ENCODE data around the gene MCUB.
A peak's percentile ranks its signal among the peaks of the same experiment; 100 is the strongest.
"Not testable (repeated sequence)": the region's sequence is repeated elsewhere in the genome, so short reads cannot be mapped to it uniquely, and the experiment has no call there.

Gene MCUB, protein sequence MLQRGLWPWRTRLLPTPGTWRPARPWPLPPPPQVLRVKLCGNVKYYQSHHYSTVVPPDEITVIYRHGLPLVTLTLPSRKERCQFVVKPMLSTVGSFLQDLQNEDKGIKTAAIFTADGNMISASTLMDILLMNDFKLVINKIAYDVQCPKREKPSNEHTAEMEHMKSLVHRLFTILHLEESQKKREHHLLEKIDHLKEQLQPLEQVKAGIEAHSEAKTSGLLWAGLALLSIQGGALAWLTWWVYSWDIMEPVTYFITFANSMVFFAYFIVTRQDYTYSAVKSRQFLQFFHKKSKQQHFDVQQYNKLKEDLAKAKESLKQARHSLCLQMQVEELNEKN

DNA sequence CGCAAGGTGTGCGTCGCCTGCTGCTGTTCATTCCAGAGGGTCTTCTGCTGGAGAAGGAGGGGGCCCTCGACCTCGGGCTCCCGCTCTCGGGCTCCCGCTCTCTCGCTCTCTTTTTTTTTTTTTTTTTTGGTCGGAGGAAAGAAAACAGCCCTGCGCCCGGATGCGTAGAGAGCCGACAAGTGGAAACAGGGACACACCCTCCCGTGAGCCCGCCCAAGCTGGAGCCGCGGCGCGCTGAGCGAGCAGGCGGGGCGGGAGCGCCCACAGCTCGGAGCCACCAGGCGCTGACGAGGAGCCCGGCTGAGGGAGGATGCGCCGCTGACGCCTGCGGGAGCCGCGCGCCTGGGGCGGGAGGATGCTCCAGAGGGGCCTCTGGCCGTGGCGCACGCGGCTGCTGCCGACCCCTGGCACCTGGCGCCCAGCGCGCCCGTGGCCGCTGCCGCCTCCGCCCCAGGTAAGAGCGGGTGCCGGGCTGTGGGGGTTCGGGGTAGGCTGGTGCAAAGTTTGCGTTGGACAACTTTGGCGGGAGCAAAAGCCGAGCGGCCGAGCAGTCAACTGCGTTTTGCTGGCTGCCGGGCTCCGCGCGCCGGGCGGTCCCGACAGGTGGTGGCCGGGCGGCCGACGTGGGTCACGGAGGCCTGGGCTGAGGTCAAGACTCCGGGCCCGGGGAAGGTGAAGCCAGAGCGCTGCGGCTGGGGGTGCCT is at the start of gene MCUB:
Gene MCUB, plus strand, starts transcription at position 264 of the 704 bp plus-strand sequence. Its CDS starts 92 bp downstream, at position 356.
- TF ChIP-seq, protein P1, sequence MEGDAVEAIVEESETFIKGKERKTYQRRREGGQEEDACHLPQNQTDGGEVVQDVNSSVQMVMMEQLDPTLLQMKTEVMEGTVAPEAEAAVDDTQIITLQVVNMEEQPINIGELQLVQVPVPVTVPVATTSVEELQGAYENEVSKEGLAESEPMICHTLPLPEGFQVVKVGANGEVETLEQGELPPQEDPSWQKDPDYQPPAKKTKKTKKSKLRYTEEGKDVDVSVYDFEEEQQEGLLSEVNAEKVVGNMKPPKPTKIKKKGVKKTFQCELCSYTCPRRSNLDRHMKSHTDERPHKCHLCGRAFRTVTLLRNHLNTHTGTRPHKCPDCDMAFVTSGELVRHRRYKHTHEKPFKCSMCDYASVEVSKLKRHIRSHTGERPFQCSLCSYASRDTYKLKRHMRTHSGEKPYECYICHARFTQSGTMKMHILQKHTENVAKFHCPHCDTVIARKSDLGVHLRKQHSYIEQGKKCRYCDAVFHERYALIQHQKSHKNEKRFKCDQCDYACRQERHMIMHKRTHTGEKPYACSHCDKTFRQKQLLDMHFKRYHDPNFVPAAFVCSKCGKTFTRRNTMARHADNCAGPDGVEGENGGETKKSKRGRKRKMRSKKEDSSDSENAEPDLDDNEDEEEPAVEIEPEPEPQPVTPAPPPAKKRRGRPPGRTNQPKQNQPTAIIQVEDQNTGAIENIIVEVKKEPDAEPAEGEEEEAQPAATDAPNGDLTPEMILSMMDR (IDR thresholded peaks at IDR 0.05; ENCODE audit: insufficient read depth, low read length, missing control alignments): no peak
- CTCF ChIA-PET: interaction anchor here (0.9 kb wide), 1 partner anchor 17 kb away, joined by 3 read pairs; no protein-coding TSS in a partner anchor
- H3K4me3 ChIP-seq (ENCODE audit: low read depth, low read length): peak within 1 kb of the TSS; percentile 73
- peak; percentile 17 for DNase-seq (ENCODE audit: low read depth, low spot score)
- POLR2A ChIA-PET: interaction anchor here (0.7 to 1.2 kb wide), 2 partner anchors 127 to 244 kb away, joined by 5 to 7 read pairs; partner anchors contain the start of gene SEC24B

DNA sequence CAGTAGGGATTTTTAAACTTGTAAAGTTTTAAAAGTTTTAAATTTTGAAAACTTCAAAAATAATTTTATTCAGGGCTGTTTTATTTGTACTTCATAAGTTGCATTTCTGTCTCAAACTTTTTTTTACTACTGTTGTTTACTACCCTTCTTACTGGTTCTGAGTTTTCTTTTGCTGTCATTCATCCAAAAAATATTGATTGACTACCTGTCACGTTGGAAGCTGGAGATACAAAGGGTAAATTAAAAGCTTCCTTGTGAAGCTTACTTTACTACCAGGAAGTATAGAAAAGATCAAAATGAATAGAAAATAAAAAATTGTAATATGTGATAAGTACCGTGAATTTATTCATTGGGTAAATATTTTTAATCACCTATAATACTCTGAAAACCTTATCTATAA is 49.4 kb upstream of the MCUB start:
- ChIA-PET POLR2A (no interaction called here), CTCF (interaction anchor here (1.4 kb wide), 1 partner anchor 10 kb away, joined by 3 read pairs; no protein-coding TSS in a partner anchor)
- H3K4me3 ChIP-seq (ENCODE audit: low read depth, low read length): no peak overlapping the region
- TF ChIP-seq, protein P1 (IDR thresholded peaks at IDR 0.05; ENCODE audit: insufficient read depth, low read length, missing control alignments): no peak
- DNase-seq (ENCODE audit: low read depth, low spot score): no peak

DNA sequence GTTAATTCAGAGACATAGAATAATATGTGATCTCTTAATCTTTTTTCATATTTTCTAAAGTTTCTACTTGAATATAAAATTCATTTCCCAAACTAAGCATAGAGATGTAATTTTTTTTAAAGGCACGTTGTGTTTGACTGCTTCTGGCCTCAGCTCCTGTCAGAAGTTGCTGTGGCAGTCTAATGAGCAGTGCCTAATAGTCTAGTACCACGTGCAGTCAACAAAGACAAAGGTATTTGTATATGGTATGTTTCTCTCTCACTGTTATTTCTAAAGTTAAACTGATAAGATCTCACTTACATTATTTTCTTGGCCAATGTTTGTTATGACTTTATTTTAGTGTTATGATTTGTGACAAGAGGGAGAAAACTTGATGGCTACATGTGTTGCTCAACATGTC is 48.6 kb upstream of the MCUB start:
- DNase-seq (ENCODE audit: low read depth, low spot score): no peak
- no peak overlapping the region for H3K4me3 ChIP-seq (ENCODE audit: low read depth, low read length)
- POLR2A ChIA-PET: interaction anchor here (0.7 kb wide), 1 partner anchor 36 kb away, joined by 3 read pairs; no protein-coding TSS in a partner anchor
- CTCF ChIA-PET: no interaction called here
- TF ChIP-seq, protein P1 (IDR thresholded peaks at IDR 0.05; ENCODE audit: insufficient read depth, low read length, missing control alignments): no peak

DNA sequence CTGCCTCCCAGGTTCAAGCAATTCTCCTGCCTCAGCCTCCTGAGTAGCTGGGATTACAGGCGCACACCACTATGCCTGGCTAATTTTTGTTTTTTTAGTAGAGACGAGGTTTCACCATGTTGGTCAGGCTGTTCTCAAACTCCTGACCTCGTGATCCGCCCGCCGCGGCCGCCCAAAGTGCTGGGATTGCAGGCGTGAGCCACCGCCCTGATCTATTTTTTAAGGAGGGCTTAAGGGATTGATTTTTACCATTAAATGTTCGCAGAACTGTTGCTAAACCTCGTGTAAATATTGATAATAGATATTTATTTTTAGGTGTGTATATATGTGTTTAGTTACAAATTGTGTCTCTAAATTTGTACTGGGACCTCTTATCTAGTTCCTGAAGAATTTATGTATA is 46.7 kb upstream of the MCUB start:
- DNase-seq (ENCODE audit: low read depth, low spot score); CTCF ChIA-PET; POLR2A ChIA-PET; H3K4me3 ChIP-seq (ENCODE audit: low read depth, low read length): not testable (repeated sequence)

DNA sequence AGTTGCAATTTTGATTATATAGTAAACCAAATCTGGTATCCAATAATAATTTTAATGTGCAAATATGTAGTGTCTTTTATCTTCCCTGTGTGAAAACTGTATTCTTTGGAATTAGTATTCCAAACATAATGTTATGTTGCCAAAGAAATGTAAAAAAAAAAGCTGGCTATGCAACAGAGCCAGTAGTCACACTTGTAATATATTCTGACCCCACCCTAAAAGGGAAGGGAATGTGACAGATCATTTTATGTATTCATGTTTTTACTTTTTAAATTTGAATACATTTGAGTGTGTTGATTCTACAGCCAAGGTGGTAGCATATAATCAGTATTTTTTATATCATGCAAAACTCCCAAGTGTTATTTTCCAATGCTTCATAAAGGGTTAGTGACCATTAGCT is 27.9 kb upstream of the MCUB start:
- no peak for DNase-seq (ENCODE audit: low read depth, low spot score)
- H3K4me3 ChIP-seq (ENCODE audit: low read depth, low read length): no peak overlapping the region
- TF ChIP-seq, protein P1 (IDR thresholded peaks at IDR 0.05; ENCODE audit: insufficient read depth, low read length, missing control alignments): no peak
- POLR2A ChIA-PET: no interaction called here
- CTCF ChIA-PET: no interaction called here

DNA sequence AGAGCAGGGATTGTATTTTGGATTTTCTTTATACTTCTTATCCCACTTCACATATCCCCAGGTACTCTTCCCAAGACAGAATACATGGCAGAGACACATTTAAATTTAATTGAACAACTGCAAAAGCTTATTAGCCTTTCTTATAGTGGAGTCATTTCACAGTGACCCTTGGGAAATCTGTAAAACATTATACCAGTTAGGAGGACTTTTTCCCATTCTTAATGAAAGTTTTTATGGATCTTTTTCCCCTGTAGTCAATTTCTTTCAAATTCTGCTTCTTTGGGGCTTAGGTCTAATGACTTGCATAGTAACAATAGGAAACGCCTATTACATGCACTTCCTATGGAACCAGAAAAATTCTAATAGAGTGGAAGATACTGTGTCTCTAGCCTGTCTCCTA is 14.6 kb upstream of the MCUB start:
- H3K4me3 ChIP-seq (ENCODE audit: low read depth, low read length): no peak overlapping the region
- no peak for DNase-seq (ENCODE audit: low read depth, low spot score)
- TF ChIP-seq, protein P1 (IDR thresholded peaks at IDR 0.05; ENCODE audit: insufficient read depth, low read length, missing control alignments): no peak
- ChIA-PET CTCF (interaction anchor here (1.2 kb wide), 1 partner anchor 21 kb away, joined by 3 read pairs; no protein-coding TSS in a partner anchor), POLR2A (no interaction called here)
